ENCODE data around the gene AP4M1.
"Not testable (repeated sequence)": the region's sequence is repeated elsewhere in the genome, so short reads cannot be mapped to it uniquely, and the experiment has no call there.

AP4M1 gene

DNA sequence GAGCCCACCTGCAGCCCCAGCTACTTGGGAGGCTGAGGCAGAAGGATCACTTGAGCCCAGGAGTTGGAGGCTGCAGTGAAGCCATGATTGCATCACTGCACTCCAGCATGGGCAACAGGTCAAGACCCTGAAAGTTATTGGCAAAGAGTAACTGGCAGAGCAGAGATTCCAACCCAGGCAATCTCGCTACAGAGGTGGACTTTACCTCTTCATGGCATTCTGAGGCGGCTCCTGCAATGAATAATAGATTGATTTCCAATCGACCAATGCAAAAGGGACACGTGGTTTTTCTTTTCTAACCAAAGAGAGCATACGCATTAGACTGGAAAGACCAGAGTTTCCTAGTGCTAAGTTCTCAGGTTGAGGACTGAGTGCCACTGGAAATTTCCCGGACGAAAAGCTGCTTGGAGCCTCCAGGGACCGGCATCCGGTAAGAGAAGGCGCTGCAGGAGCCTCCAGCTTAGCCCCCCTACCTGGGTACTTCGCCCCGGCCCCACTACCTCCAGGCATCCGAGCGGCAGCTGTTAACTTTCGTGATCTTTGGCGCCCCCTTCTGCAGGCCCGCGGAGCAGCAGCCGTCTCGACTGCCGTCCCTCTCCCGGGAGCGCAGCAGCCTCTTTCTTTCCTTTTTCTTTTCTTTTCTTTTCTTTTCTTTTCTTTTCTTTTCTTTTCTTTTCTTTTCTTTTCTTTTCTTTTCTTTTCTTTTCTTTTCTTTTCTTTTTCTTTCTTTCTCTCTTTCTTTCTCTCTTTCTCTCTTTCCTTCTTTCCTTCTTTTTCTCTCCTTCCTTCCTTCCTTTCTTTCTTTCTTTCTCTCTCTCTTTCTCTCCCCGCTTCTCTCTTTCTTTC lies 29.4 kb downstream of the AP4M1 start:
- peak; percentile 81 for DNase-seq (ENCODE audit: low spot score)

DNA sequence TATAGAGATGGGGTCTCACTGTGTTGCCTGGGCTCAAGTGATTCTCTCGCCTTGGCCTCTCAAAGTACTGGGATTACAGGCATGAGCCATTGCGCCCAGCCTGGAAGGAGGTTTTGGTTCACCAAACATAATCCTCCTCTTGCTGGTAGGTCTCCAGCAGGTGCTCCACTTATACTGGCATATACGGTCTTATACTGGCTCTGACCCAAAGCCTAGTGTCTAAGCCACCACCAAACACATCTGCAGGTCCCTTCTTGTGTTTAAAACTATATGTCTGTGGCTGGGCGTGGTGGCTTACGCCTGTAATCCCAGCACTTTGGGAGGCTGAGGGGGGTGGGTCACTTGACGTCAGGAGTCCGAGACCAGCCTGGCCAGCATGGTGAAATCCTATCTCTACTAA lies 30.7 kb downstream of the AP4M1 start:
- no peak for DNase-seq (ENCODE audit: low spot score)

GRCh38 chr7:100132697-100133151 lies 31.3 kb downstream of the AP4M1 start:
- peak; percentile 69 for DNase-seq (ENCODE audit: low spot score)

GRCh38 chr7:100137851-100138760 lies 36.7 kb downstream of the AP4M1 start:
- no peak for DNase-seq (ENCODE audit: low spot score)

- DNase-seq (ENCODE audit: low spot score) = no peak
Observed at GRCh38 chr7:100141555-100141949, 40.1 kb downstream of the AP4M1 start.

GRCh38 chr7:100142461-100142860 lies 41.0 kb downstream of the AP4M1 start:
- no peak for DNase-seq (ENCODE audit: low spot score)

GRCh38 chr7:100146350-100146749 lies 44.9 kb downstream of the AP4M1 start:
- DNase-seq (ENCODE audit: low spot score) = not testable (repeated sequence)

DNA sequence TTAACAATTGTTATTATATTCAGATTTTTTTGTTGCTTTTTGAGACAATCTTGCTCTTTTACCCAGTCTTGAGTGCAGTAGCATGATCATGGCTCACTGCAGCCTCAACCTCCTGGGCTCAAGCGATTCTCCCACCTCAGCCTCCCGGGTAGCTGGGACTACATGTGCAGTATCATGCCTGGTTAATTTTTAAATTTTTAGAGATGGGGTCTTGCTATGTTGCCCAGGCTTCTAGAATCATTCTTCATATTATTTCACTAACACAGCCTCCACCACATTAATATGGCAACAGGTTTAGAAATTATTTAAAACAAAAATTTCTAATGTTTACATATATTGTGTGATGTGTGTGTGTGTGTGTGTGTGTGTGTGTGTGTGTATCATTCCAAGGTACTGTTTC lies 45.8 kb downstream of the AP4M1 start:
- no peak for DNase-seq (ENCODE audit: low spot score)

GRCh38 chr7:100148225-100148558 lies 46.7 kb downstream of the AP4M1 start:
- no peak for DNase-seq (ENCODE audit: low spot score)

DNA sequence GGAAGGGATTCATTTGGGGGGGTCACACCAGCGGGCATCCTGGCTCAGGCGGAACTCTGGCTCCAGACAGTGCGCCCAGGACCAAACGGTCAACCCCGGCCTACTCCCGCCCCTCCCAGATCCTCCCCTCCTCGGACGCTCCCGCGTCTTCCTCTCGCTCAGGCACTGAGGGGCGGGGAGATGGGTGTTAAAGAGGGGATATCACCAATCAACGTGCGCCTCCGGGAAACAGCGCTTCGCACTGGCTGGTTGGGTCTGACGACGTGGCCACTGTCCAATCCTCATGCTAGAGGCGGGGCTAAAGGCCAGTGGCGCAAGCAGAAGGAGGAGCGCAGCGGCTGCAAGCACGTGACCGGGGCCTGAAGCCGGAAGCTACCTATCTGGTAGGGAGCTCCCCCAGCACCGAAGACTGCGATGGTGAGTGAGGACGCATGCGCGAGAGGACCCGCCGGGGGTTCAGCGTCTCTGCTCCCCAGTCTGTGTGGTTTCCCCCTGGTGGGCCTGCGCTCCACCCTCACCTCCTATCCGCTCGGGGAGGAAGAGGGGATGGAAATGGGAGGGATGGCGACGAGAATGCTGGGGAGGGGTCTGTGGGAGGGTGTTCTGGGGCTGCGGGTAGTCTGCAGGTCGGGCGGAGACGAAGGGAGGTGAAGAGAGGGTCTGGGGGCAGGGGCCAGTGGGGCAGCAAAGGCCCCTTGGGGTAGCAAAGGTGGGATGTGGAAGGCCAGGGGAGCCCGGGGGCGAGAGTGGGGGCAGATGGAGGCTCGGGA lies 47.3 kb downstream of the AP4M1 start, which contains the start of gene LAMTOR4:
Gene LAMTOR4, plus strand, starts transcription at position 360 of the 770 bp plus-strand sequence. Its CDS starts 55 bp downstream, at position 415.
- peak; percentile 99 for DNase-seq (ENCODE audit: low spot score)

GRCh38 chr7:100152404-100152803 lies 51.0 kb downstream of the AP4M1 start:
- DNase-seq (ENCODE audit: low spot score) = no peak

DNA sequence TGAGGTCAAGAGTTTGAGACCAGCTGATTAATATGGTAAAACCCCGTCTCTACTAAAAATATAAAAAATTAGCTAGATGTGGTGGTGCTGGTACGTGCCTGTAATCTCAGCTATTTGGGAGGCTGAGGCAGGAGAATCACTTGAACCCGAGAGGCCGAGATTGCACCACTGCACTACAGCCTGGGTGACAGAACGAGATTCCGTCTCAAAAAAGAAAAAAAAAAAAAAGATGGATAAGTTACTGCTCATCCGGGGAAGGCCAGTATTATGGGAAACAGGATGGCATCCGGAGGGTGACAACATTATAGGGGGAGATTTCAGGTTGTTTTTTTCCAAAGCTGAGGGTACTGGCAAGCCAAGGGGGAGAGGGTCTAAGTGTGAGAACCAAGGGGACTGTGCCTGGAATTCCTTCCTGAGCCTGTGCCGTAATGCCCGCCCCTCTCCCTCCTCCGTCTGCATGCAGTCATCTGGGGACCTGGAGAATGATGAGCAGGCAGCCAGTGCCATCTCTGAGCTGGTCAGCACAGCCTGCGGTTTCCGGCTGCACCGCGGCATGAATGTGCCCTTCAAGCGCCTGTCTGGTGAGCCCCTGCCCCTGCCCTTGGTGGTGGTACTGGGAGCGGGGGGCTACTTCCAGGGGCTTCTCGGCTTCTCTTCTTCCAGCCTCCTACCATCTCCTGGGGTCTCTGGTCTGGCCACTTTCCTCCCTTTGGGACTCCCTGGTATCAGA lies 51.7 kb downstream of the AP4M1 start:
- DNase-seq (ENCODE audit: low spot score) = no peak

- no peak for DNase-seq (ENCODE audit: low spot score)
Observed at GRCh38 chr7:100153708-100154535, 52.5 kb downstream of the AP4M1 start.

DNA sequence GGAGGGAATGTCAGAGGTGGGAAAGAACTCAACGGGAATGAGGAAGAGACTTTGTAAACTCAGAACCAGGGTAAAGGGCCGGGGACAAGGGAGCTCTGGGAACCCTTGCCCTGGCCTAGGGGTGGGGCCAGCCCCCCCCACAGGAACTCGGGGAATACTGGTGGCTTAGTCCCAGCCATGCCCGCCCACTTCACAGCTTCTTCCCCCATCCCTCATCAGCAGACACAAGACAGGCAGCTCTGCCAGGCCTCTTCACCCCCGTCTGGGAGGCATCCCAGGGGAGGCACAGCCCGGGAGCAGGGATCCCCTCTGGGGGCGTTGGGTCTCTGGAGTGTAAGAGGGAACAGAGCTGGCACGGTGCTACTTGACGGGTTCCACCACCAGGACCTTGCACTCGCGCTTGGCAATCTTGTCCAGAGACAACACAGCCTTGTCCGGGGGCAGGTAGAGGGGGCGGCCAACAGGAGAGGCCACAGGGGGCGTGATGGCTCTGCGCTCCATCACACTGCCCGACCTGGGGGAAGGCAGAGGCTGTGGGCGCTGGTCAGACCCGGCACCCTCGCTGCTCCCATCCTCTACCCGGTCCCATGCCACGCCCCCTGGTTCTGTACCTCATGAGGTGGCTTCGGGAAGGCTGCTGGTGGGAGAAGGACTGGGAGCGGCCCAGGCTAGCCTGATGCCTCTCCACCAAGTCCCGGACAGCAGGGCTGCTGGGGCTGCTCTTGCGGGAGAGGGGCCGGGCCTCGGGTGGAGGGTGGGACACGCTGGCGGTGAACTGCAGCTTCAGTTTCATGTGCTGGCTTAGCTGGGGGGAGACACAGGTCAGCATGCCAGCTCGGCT lies 53.4 kb downstream of the AP4M1 start:
- no peak for DNase-seq (ENCODE audit: low spot score)

DNA sequence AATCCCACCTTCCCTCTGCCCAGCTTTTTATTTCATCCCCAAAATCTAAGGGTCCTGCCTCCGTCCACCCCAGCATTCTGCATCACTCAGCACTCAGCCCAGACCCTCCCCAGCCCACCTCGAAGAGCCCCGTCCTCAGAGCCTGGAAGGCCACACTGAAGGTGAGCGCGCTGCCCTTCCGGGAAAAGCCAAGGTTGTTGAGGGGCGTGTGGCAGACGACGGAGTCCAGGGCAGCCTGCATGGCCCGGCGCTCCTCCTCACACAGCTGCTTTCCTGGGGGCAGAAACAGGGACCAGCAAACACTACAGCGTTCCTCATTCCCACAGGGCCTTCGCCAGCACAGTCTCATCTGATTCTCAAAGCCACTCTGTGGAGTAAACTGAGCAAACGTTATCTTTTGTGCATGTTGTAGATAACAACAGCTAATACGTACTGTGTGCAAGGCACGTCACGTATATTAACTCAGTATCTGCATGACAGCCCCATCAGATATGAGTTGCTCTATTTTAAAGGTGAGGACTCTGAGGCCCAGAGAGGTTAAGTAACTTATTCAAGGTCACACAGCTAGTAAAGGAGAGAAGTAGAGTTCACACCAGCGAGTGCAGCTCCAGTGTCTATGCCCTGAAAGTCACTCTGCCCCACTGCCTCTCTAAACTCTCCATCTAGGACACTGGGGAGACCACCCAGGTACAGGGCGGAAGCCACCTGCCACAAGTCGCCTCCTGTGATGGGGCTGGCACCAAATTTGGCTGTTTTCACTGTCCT lies 54.3 kb downstream of the AP4M1 start:
- no peak for DNase-seq (ENCODE audit: low spot score)

DNA sequence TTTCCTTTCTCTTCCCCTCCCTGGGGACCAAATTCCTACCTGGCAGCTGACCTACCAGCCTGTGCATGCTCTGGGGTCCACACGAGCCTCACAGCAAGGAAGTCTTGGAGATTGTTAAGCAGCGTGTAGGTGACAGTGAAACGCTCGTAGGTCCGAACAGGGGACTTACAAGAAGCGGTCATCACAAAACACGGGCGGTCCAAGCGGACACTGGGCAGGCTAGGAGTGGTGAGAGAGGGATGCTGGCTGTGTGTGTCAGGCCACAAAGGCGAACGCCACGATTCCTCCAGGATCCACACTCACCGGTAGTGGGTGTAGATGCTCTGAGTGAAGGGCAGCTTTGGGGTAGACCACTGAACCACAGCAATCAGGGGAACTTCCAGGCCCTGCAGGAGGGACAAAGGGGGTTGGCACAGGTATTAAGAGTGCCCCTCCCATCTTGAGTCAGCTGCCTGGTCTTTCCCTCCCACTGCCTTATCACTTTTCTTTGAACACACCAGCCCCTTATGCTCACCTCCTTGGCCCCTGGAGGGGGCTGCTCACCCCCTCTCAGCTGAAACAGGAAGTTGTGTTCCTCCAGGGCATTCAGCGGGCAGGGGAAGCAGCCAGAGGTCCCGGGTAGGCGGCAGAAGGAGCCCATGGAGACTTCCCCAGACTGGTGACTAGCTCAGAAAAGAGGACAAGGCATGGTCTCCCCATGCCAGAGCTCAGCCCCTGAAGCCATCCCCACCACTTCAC lies 55.1 kb downstream of the AP4M1 start:
- DNase-seq (ENCODE audit: low spot score) = no peak

DNA sequence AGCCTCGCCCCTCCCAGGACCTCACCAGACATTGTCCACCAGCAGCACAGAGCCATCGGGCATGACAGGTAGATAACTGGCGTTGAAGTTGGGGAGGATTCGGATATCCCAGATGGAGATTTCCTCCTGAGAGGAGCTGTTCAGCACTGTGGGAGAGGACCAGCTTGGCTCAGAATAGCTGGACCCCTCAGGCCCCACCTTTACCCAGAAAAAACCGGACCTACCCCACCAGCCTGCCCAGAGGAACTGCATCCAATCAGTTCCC lies 55.6 kb downstream of the AP4M1 start:
- no peak for DNase-seq (ENCODE audit: low spot score)

Data from CD4-positive, alpha-beta T cell treated with Interleukin-15 for 4 hours (primary cell).